Left cardiac atrium (tissue), 4 donors: Measurements from ENCODE around the gene SERPING1. TPM values are rescaled to one million over a fixed set of nuclear protein-coding genes. Genes with fewer than 3 reads are reported as not detected.

Experiments
- ATAC-seq, 2 donors: fragments of 200-7000 bp; cut with Tn5 transposase; one replicate each; pipeline ENCODE4 v1.9.1; 2020; ENCODE audit warnings: mild to moderate bottlenecking in 2 of 2, moderate library complexity in 2 of 2
- DNase-seq: peaks from one replicate; pipeline ENCODE4 v3.0.0-alpha.2; 2020
- intact Hi-C, 2 donors: fragments of 100-400 bp; cut with DNase I; formaldehyde crosslinking; loops; one replicate each; pipeline versions ENCODE4 v1.14.1 to v1.15.1; 2022 to 2023
- total RNA-seq, 2 donors: library from RNA; stranded (reverse); fragmentation: NEBNext Ultra II Directional; extraction: Animal tissue kit (Norgen Biotek cat#: 25700); gene quantifications; one replicate each; pipeline ENCODE4 v1.2.1, GENCODE V29; 2021
- donor health status: DM: no; HTN: yes; CAD: no.
- donor health status: DM: no; HTN: yes; CAD: no; lungs with severe emphysema.
- donor health status: DM: yes; HTN: yes; CAD: no.
- donor health status: Dilated cardiomyopathy.

SERPING1 gene
- total RNA-seq, 2 donors from 2014 or later, result 198 to 266 TPM

- DNase-seq (no peak), ATAC-seq (no peak)
- intact Hi-C loops, result no loop called here
Measured at GRCh38 chr11:57633394-57634070, 36.0 kb downstream of the SERPING1 start.

GRCh38 chr11:57634311-57634710 lies 36.8 kb downstream of the SERPING1 start:
- DNase-seq, result no peak
- intact Hi-C loops, result no loop called here
- ATAC-seq, result no peak

GRCh38 chr11:57635246-57635645 lies 37.8 kb downstream of the SERPING1 start:
- DNase-seq (no peak), ATAC-seq (no peak)
- intact Hi-C loops, result no loop called here

- no peak for DNase-seq
- intact Hi-C loops, result no loop called here
- ATAC-seq, result peak; percentile 2 to 20
Measured at GRCh38 chr11:57637626-57638004, 40.1 kb downstream of the SERPING1 start.

- ATAC-seq (peak; percentile 95 to 96), DNase-seq (peak; percentile 81)
- intact Hi-C loops, result no loop called here
Measured at GRCh38 chr11:57638005-57638781, 40.7 kb downstream of the SERPING1 start.

GRCh38 chr11:57638811-57639320 lies 41.4 kb downstream of the SERPING1 start:
- peak in 1 of 2 donors; percentile 19 for ATAC-seq
- peak; percentile 34 for DNase-seq
- intact Hi-C loops, result no loop called here

GRCh38 chr11:57639321-57640067 lies 42.0 kb downstream of the SERPING1 start:
- intact Hi-C loops, result loop anchor here (2.0 to 10.0 kb wide), 6 partner anchors 71 to 875 kb away; partner anchors contain the start of genes RTN4RL2 (in 1 of the 2) and UBE2L6 (in 1 of the 2)
- DNase-seq (no peak), ATAC-seq (no peak)

- no peak for DNase-seq
- intact Hi-C loops, result loop anchor here (2.0 to 10.0 kb wide), 6 partner anchors 71 to 875 kb away; partner anchors contain the start of genes RTN4RL2 (in 1 of the 2) and UBE2L6 (in 1 of the 2)
- ATAC-seq, result no peak
Measured at GRCh38 chr11:57640068-57640800, 42.7 kb downstream of the SERPING1 start.

GRCh38 chr11:57641011-57641807 lies 43.7 kb downstream of the SERPING1 start:
- intact Hi-C loops, result loop anchor here (2.0 to 10.0 kb wide), 6 partner anchors 72 to 874 kb away; partner anchors contain the start of genes RTN4RL2 (in 1 of the 2) and UBE2L6 (in 1 of the 2)
- peak in 1 of 2 donors; percentile 12 for ATAC-seq
- peak; percentile 32 for DNase-seq

GRCh38 chr11:57643802-57644201 lies 46.3 kb downstream of the SERPING1 start:
- intact Hi-C loops, result loop anchor here (5.0 to 10.0 kb wide), 4 partner anchors 77 to 871 kb away; partner anchors contain the start of genes RTN4RL2 (in 1 of the 2) and UBE2L6 (in 1 of the 2)
- no peak for ATAC-seq
- DNase-seq, result no peak

- ATAC-seq, result peak; percentile 72 to 76
- intact Hi-C loops, result loop anchor here (5.0 to 10.0 kb wide), 4 partner anchors 78 to 870 kb away; partner anchors contain the start of genes RTN4RL2 (in 1 of the 2) and UBE2L6 (in 1 of the 2)
- peak; percentile 75 for DNase-seq
Measured at GRCh38 chr11:57644748-57645688, 47.5 kb downstream of the SERPING1 start.

- intact Hi-C loops, result loop anchor here in 1 of 2 donors (10.0 kb wide), 2 partner anchors 181 to 869 kb away; partner anchors contain the start of gene RTN4RL2
- DNase-seq (peak; percentile 43), ATAC-seq (peak in 1 of 2 donors; percentile 2)
Measured at GRCh38 chr11:57645689-57646085, 48.2 kb downstream of the SERPING1 start.

- intact Hi-C loops, result loop anchor here in 1 of 2 donors (10.0 kb wide), 2 partner anchors 181 to 869 kb away; partner anchors contain the start of gene RTN4RL2
- no peak for DNase-seq
- no peak for ATAC-seq
Measured at GRCh38 chr11:57646194-57646798, 48.8 kb downstream of the SERPING1 start.

GRCh38 chr11:57646799-57647303 lies 49.4 kb downstream of the SERPING1 start:
- intact Hi-C loops, result loop anchor here in 1 of 2 donors (10.0 kb wide), 2 partner anchors 182 to 868 kb away; partner anchors contain the start of gene RTN4RL2
- ATAC-seq, result no peak
- no peak for DNase-seq

GRCh38 chr11:57647372-57647771 lies 49.9 kb downstream of the SERPING1 start:
- intact Hi-C loops, result loop anchor here in 1 of 2 donors (10.0 kb wide), 2 partner anchors 183 to 867 kb away; partner anchors contain the start of gene RTN4RL2
- DNase-seq (no peak), ATAC-seq (no peak)
